Muscle layer of colon (tissue), 2 donors: ENCODE measurements around the gene TBC1D22A.

Source experiments
- H3K27ac ChIP-seq: one replicate; pipeline ENCODE4 v1.7.0; 2013; ENCODE audit warnings: low read depth, mild to moderate bottlenecking, low read length, moderate library complexity
- H3K27me3 ChIP-seq, 2 donors: one replicate each; pipeline ENCODE4 v1.7.0; 2013; ENCODE audit warnings: low read length in 2 of 2, mild to moderate bottlenecking in 2 of 2; ENCODE audit not compliant: insufficient read depth in 2 of 2, control insufficient read depth in 1 of 2
- H3K36me3 ChIP-seq: one replicate; pipeline ENCODE4 v1.7.0; 2013; ENCODE audit warnings: mild to moderate bottlenecking, low read length; ENCODE audit not compliant: insufficient read depth
- H3K4me1 ChIP-seq: one replicate; pipeline ENCODE4 v1.7.0; 2013; ENCODE audit warnings: mild to moderate bottlenecking, low read length; ENCODE audit not compliant: insufficient read depth
- H3K4me3 ChIP-seq, 2 donors: one replicate each; pipeline ENCODE4 v1.7.0; 2013; ENCODE audit warnings: low read length in 2 of 2, low read depth in 1 of 2, mild to moderate bottlenecking in 1 of 2, moderate library complexity in 1 of 2
- H3K9ac ChIP-seq: one replicate; pipeline ENCODE4 v1.7.0; 2013; ENCODE audit warnings: low read length
- H3K9me3 ChIP-seq: one replicate; pipeline ENCODE4 v1.7.0; 2013; ENCODE audit warnings: mild to moderate bottlenecking, low read length
- donor health status: abdominal sarcoma.
- donor health status: Adenocarcinoma of cecum.

Gene TBC1D22A

DNA sequence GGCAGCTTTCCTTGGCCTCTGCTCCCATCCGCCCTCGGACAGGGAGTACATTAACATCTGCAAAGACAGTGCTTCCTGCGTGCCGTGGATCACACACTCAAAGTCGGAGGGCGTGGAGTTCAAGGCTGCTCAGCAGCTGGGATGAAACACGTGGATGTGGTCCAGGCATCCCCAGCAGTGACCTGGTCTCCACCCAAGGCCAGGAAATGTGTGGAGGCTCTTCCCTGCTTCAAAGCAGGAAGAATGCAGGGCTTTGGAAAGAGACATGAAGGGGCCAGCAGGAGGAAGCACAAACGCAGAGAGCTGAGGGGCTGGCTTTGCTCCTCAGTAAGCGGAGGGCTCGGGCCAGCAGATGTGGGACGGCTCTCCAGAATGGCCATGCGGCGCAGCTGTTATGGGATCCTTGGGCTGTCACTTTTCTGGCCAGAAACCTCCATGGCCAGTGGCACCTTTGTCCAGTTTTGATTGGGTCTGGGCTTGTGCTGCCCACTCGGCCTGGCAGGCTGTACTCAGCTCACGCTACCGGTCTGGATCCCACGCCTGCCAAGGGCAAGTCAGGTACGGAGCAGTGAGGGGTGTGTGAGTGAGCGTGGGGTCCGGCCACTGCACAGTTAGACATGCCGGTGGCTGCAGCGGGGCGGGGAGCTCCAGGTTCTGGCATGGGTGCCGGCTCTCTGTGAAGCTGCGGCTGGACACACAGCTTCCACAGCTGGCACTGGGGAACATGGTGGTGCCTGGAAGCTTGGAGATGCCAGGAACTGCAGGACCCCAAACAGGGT is 438.0 kb downstream of the TBC1D22A start:
- Histone ChIP-seq H3K36me3 (no peaks in the 10 kb centered on the region), H3K4me1 (peaks cover 8% of the 10 kb centered on the region), H3K27me3 (no peaks in the 10 kb centered on the region)

DNA sequence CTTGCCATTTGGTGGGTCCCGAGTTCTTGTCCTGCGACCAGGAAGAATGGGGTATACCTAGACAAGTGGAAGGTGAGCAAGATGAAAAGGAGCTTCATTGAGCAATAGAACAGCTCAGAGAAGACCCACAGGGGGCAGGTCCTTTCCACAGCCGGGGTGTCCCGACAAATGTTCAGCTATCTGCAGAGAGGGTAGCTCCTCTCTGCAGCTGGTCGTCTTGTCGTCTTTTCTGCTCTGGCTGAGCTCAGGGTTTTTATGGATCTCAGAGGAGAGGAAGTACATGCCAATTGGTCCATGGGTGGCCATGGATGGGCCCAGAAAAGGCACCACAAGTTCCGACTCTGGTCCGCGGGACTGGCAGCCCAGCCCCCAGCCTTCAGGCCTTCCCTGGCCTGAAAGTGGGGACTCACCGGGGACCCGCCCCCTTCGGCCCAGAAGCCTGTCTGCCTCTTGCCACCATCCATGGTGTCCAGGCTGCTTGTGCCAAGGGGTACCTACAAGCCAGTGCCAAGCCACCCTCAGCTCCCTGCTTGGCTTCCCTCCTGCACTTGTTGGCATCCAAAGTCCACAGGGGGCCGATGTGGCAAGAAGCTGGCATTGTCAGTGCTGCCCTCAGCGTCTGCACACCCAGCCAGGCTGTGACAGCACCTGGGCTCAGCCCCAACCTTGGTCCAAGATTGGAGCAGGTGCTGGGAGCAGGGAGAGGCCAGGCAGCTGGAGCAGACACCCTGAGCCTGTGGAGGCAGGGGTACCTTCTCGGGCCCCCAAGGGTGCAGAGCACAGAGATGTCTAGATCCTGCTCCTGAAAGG is 438.9 kb downstream of the TBC1D22A start:
- H3K9ac ChIP-seq = no peak overlapping the region
- H3K36me3 ChIP-seq = no peaks in the 10 kb centered on the region
- H3K27ac ChIP-seq = no peak overlapping the region
- no peaks in the 10 kb centered on the region for H3K27me3 ChIP-seq
- H3K9me3 ChIP-seq = no peaks in the 10 kb centered on the region
- H3K4me1 ChIP-seq = peaks cover 8% of the 10 kb centered on the region
- no peak overlapping the region for H3K4me3 ChIP-seq

More for the DNA sequence above, 438.0 kb downstream of the TBC1D22A start:
- Histone ChIP-seq H3K27ac (no peak overlapping the region), H3K9ac (no peak overlapping the region), H3K4me3 (no peak overlapping the region), H3K9me3 (no peaks in the 10 kb centered on the region)

DNA sequence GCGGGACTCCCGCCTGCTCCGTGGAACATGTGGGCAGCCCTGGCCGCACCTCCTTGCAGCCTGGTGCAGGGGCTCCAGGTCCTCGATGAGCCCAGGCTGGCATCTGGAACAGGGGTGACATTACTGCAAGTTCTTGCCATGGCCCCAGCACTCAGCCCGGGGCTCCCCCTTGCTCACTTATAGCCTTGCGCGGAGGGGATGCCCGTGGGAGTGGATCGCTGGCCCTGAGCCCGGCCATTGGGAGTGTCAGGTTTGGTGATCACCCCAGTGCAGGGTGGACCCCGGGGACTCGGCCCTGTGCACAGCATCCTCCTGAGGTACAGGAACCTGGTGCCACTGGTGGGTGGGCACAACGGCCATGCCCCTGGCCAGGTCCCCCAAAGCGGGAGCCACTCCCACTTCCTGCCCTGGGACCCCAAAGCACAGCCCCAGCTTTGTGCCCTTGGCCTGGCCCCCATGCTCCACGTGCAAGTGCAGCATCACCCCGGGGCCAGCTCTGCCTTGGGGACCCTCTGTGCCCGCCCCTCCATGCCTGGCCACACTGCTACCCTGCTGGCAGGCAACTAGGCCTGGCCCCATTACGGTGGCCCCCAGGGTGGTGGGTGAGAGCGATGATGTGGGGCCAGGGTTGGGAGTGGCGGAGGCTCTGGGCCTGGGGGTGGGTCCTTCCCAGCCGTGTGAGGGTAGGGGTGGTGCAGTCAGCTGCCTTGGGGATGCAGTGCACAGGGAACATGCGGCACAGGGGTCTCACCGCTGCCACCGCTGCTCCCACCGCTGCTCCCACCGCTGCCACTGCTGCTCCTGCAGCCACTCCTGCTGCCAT is 439.8 kb downstream of the TBC1D22A start:
- Histone ChIP-seq H3K4me1 (peaks cover 8% of the 10 kb centered on the region), H3K36me3 (no peaks in the 10 kb centered on the region), H3K9me3 (no peaks in the 10 kb centered on the region), H3K4me3 (no peak overlapping the region), H3K9ac (no peak overlapping the region), H3K27me3 (no peaks in the 10 kb centered on the region), H3K27ac (no peak overlapping the region)

DNA sequence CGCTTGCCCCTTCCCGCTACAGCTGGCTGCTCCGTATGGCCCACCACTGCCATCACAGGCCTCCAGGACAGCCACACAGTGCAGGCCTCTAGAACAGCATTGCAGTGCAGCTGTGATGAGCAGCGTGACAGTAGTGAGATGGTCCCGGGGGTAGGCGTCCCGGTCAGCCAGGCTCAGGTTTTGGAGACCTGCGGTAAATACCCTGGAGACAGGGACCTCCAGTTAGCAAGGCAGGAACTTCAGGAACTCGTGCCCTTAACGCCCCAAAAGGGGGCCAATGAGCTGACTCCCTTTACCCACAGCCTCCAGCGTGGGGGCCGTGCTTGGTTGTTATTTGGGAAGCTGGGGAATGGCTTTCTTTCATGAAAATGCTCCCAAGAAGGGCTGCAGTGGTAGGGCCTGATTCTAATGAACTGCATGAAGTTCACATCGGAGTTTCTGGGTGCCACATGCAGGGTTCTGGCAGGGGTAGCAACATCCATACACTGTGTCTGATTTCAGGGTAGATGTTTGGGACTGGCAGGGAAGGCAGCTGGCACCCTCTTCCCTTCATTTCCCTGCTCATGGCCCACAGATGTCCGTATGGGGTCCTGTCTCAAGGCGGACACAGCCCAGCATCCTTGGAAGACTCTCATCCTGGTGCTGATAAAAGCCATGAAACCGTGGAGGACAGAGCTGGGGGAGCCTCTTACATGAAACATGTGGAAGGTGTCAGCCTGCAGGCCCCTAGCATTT is 440.5 kb downstream of the TBC1D22A start:
- Histone ChIP-seq H3K9me3 (no peaks in the 10 kb centered on the region), H3K27me3 (no peaks in the 10 kb centered on the region), H3K9ac (no peak overlapping the region), H3K27ac (no peak overlapping the region), H3K4me1 (peaks cover under 1% of the 10 kb centered on the region), H3K4me3 (no peak overlapping the region), H3K36me3 (no peaks in the 10 kb centered on the region)

DNA sequence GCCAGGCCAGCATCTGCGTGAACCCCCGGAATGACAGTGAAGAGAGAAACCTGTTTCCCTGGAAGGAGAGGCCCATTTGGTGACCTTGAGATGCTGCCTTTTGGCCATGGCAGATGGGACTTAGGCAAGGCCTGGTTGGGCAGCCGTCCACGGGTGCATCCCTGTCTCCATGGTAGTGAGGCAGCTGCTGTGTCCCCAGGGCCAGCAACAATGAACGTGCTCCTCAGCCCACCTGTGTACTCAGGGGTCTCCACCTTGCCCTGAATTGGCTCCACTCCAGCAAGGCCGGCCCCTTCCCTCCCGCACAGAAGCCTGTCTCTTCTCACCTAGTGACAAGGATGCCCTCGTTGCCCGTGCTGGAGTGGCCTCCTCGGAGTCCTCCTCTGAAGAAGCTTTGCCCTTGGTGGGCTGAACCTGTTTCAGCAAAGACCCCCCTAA is 441.1 kb downstream of the TBC1D22A start:
- H3K27ac ChIP-seq = no peak overlapping the region
- no peaks in the 10 kb centered on the region for H3K4me1 ChIP-seq
- H3K4me3 ChIP-seq = no peak overlapping the region
- no peaks in the 10 kb centered on the region for H3K9me3 ChIP-seq
- no peak overlapping the region for H3K9ac ChIP-seq
- no peaks in the 10 kb centered on the region for H3K27me3 ChIP-seq
- H3K36me3 ChIP-seq = no peaks in the 10 kb centered on the region

DNA sequence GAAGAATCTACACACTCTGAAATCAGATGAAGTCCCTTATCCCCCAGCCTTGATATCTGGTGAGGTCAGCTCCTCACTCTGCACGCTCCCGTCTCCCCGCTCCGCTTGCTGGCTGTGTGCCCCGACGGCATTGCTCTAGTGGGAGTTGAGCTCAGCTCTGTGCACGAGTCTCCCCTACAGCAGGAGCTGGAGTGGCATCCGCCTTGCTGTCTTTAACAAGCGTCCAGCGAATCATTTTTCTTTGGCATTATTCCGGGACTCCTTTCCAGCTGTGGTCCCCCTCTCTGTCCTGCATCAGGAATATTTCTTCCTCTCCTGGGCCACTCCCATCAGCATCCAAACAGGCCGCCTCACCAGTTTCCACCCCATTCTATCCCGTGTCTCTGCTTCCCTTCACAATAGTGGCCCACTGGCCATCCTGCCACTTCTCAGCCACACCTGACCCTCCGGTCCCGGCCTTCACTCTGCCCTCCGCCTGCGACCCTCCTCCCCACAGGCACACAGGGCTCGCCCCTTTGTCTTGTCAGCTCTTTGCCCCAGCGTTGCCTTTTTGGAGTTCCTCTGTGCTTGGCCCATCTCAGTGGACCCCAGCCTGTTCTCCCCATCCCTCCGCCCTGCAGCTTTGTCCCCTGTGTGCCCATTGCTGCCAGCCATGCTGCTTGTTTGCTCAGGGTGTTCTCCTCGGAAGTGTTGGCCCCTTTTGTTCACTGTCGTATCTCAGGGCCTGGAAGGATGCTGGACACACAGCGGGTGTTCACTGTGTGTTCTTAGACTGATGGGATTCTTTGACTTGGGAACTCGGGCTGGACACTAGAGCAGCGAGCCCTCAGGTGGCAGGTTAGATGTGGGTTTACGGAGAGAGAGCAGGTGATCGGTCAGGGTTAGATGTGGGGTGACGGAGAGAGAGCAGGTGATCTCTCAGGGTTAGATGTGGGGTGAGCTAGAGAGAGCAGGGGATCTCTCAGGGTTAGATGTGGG is 441.8 kb downstream of the TBC1D22A start:
- no peaks in the 10 kb centered on the region for H3K27me3 ChIP-seq
- H3K27ac ChIP-seq = no peak overlapping the region
- no peak overlapping the region for H3K4me3 ChIP-seq
- H3K36me3 ChIP-seq = no peaks in the 10 kb centered on the region
- no peaks in the 10 kb centered on the region for H3K4me1 ChIP-seq
- H3K9ac ChIP-seq = no peak overlapping the region
- no peaks in the 10 kb centered on the region for H3K9me3 ChIP-seq

DNA sequence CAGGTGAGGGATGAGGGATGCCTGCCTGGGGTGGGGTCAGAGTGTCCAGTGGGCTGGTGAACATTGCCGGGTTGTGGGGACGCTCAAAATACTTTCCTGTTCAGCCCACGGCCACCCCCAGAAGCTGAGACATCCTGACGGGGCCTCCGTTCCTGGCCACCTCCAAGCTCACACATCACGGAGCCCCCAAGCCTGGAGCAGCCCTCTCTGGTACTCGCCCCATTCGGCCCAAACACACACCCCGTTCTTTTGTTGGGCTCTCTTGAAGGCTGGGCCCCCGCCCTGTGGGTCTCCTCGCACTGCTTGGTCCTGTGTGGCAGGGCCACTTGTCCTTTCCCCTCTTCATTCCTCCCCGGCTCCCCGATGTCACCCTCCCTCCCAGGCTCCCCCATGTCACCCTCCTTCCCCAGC is 442.6 kb downstream of the TBC1D22A start:
- Histone ChIP-seq H3K36me3 (no peaks in the 10 kb centered on the region), H3K27me3 (no peaks in the 10 kb centered on the region), H3K4me1 (no peaks in the 10 kb centered on the region), H3K4me3 (no peak overlapping the region), H3K27ac (no peak overlapping the region), H3K9ac (no peak overlapping the region), H3K9me3 (no peaks in the 10 kb centered on the region)

DNA sequence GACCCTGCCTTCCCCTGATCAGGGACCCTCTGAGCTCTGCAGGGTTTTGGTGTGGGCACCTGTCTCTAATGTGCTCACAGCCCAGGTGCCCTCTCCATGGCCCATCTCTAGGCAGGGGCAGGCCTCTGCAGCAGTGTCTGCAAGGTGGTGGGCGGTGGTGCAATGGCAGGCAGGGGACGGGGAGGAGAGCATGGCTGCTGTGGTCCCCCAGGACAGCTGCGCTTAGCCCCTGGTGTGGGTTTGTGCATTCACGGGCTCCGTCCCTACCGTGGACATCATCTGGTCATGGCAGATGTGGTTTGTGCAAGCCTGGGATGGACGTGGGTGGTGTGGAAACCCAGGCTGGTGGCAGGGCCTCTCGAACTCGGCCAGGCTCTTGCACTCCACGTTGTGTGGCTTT is 443.1 kb downstream of the TBC1D22A start:
- no peaks in the 10 kb centered on the region for H3K36me3 ChIP-seq
- no peak overlapping the region for H3K27ac ChIP-seq
- no peak overlapping the region for H3K9ac ChIP-seq
- H3K27me3 ChIP-seq = no peaks in the 10 kb centered on the region
- H3K9me3 ChIP-seq = no peaks in the 10 kb centered on the region
- H3K4me3 ChIP-seq = no peak overlapping the region
- H3K4me1 ChIP-seq = no peaks in the 10 kb centered on the region

DNA sequence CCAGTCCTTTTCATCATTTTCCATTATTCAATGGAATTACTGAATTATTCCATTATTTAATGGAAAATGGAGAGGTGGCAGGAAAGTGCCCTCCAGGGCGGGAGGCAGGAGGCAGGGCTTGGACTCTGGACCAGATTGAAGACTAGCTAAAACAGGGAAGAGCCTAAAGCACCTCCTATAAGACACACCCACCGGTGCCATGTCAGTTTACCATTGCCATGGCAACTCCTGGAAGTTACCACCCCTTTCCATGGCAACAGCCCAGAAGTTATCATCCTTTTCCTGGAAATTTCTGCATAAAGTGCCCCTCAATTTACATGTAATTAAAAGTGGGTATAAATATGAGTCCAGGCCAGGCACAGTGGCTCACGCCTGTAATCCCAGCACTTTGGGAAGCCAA is 443.7 kb downstream of the TBC1D22A start:
- Histone ChIP-seq H3K27me3 (no peaks in the 10 kb centered on the region), H3K9me3 (no peaks in the 10 kb centered on the region), H3K36me3 (no peaks in the 10 kb centered on the region), H3K9ac (no peak overlapping the region), H3K4me1 (no peaks in the 10 kb centered on the region), H3K4me3 (no peak overlapping the region), H3K27ac (no peak overlapping the region)

DNA sequence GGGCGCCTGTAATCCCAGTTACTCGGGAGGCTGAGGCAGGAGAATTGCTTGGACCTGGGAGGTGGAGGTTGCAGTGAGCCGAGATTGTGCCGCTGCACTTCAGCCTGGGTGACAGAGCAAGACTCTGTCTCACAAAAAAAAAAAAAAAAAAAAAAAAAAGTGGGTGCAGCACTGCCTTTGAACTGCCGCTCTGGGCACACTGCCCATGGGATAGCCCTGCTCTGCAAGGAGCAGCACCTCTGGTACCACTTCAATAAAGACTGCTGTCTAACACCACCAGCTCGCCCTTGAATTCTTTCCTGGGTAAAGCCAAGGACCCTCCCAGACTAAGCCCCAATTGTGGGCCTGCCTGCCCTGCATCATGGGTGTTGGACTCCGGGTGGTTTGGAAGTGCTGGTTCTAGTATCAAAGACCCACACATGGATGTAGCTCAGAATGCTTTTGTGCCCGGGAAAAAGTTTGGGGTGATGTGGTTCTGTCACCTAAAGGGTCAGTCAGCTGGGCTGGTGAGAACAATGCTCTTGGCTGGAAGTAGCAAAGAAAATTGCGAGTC is 444.3 kb downstream of the TBC1D22A start:
- no peaks in the 10 kb centered on the region for H3K27me3 ChIP-seq
- H3K4me3 ChIP-seq = no peak overlapping the region

More for the DNA sequence above, 444.3 kb downstream of the TBC1D22A start:
- no peaks in the 10 kb centered on the region for H3K4me1 ChIP-seq
- H3K9ac ChIP-seq = no peak overlapping the region
- H3K9me3 ChIP-seq = no peaks in the 10 kb centered on the region
- no peaks in the 10 kb centered on the region for H3K36me3 ChIP-seq
- H3K27ac ChIP-seq = no peak overlapping the region
